Measurements from ENCODE around the gene TTC7B. TPM values are rescaled to one million over a fixed set of nuclear protein-coding genes. Genes with fewer than 3 reads are reported as not detected.

The TTC7B gene
- total RNA-seq, 1 donor from 2014 or later, result 40.3 TPM

DNA sequence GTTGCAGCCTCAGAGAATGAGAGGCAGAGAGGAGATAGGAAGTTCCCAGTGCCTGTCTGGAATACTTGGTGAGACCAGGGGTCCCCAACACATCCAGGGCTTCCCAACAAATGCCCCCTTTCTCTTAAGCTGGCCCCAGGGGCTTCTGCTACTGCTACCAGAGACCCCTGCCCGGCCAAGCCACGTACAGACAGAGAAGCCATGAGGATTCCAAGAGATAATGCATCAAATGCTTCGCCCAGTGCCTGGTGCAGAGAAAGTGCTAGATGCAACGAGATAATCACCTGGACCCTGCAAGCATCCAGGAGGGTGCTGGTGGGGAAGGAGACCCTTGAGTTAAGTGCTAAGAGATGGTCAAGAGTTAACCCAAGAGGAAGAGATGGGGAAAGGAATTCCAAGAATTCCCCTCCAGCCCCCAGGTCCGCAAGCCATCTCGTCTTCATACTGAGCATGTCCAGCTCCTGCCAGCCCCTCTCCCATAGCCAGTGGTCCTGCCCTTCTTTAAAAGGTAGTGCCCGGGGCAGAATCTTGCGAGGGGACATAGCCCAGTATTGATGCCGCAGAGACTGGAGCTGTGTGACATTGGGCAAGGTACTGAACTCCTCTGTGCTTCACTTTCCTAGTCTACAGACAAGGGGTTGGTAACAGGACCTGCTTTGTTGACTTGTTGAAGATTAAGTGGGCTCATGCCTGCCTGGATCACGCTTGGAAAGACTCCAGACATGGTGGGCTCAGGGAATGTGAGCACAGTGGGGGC is 316.1 kb downstream of the TTC7B start:
- no peaks in the 10 kb centered on the region for H3K9me3 Mint-ChIP-seq (ENCODE audit: low read depth)
- peaks cover 22% of the 10 kb centered on the region for H3K27me3 Mint-ChIP-seq (ENCODE audit: low read depth)
- DNase-seq (ENCODE audit: low spot score), result peak; percentile 48
- H3K36me3 Mint-ChIP-seq (ENCODE audit: low read depth), result no peaks in the 10 kb centered on the region
- peaks cover 6% of the 10 kb centered on the region for H3K4me1 Mint-ChIP-seq (ENCODE audit: low read depth)
- no peak overlapping the region for H3K27ac Mint-ChIP-seq (ENCODE audit: unreplicated experiment)
- no peak for TF ChIP-seq CTCF (IDR thresholded peaks at IDR 0.05)
- H3K4me3 Mint-ChIP-seq (ENCODE audit: unreplicated experiment), result no peak overlapping the region

DNA sequence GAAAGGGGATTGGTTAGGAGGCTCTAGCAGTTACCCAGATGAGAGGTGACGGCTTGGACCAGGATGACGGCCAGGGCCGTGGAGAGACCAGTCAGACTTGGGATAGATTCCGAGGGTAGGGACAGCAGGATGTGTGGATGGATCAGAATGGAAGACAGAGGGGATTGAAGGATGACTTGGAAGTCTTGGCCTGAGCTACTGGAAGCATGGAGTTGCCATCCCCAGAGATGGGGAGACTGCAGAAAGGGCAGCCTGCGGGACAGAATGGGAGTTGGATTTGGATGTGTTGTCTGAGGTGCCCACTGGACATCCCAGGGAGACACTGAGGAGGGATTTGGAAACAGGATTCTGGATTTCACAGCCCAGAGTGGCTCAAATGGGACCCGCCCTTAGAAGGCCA is 317.1 kb downstream of the TTC7B start:
- H3K4me3 Mint-ChIP-seq (ENCODE audit: unreplicated experiment), result no peak overlapping the region
- peaks cover 22% of the 10 kb centered on the region for H3K27me3 Mint-ChIP-seq (ENCODE audit: low read depth)
- no peak for TF ChIP-seq CTCF (IDR thresholded peaks at IDR 0.05)
- H3K9me3 Mint-ChIP-seq (ENCODE audit: low read depth), result no peaks in the 10 kb centered on the region
- no peaks in the 10 kb centered on the region for H3K36me3 Mint-ChIP-seq (ENCODE audit: low read depth)
- no peak overlapping the region for H3K27ac Mint-ChIP-seq (ENCODE audit: unreplicated experiment)
- H3K4me1 Mint-ChIP-seq (ENCODE audit: low read depth), result peaks cover 6% of the 10 kb centered on the region
- peak; percentile 33 for DNase-seq (ENCODE audit: low spot score)

GRCh38 chr14:90498198-90498597 is 318.0 kb downstream of the TTC7B start:
- H3K27ac Mint-ChIP-seq (ENCODE audit: unreplicated experiment), result no peak overlapping the region
- peaks cover 22% of the 10 kb centered on the region for H3K27me3 Mint-ChIP-seq (ENCODE audit: low read depth)
- peaks cover 6% of the 10 kb centered on the region for H3K4me1 Mint-ChIP-seq (ENCODE audit: low read depth)
- H3K36me3 Mint-ChIP-seq (ENCODE audit: low read depth), result no peaks in the 10 kb centered on the region
- H3K4me3 Mint-ChIP-seq (ENCODE audit: unreplicated experiment), result no peak overlapping the region
- no peak for TF ChIP-seq CTCF (IDR thresholded peaks at IDR 0.05)
- no peak for DNase-seq (ENCODE audit: low spot score)
- H3K9me3 Mint-ChIP-seq (ENCODE audit: low read depth), result no peaks in the 10 kb centered on the region

DNA sequence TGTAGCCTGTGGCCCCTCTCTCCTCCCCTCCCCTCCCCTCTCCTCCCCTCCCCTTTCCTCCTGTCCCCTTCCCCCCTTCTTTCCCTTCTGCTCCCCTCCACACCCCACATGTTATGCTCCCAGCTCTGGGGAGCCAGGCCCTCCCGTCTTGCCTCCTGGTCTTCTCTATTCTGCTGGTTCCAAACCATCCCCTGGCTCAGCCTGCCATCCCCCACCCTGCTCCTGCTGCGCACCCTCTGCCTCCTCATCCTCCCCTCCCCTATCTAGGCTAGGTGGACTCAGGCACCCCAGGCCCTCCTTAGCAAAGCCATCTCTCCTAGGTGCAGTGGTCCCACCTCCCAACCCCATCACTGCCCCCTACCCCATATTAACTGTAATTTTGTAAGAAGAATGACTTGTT is 319.9 kb downstream of the TTC7B start:
- H3K36me3 Mint-ChIP-seq (ENCODE audit: low read depth), result no peaks in the 10 kb centered on the region
- H3K27me3 Mint-ChIP-seq (ENCODE audit: low read depth), result peaks cover 16% of the 10 kb centered on the region
- peak; percentile 70 for DNase-seq (ENCODE audit: low spot score)
- H3K4me3 Mint-ChIP-seq (ENCODE audit: unreplicated experiment), result no peak overlapping the region
- no peak for TF ChIP-seq CTCF (IDR thresholded peaks at IDR 0.05)
- peaks cover 8% of the 10 kb centered on the region for H3K4me1 Mint-ChIP-seq (ENCODE audit: low read depth)
- H3K27ac Mint-ChIP-seq (ENCODE audit: unreplicated experiment), result no peak overlapping the region
- H3K9me3 Mint-ChIP-seq (ENCODE audit: low read depth), result no peaks in the 10 kb centered on the region

GRCh38 chr14:90495357-90496276 is 320.6 kb downstream of the TTC7B start:
- Mint-ChIP-seq H3K4me1 (ENCODE audit: low read depth) (peaks cover 15% of the 10 kb centered on the region), H3K27ac (ENCODE audit: unreplicated experiment) (no peak overlapping the region), H3K9me3 (ENCODE audit: low read depth) (no peaks in the 10 kb centered on the region), H3K27me3 (ENCODE audit: low read depth) (peaks cover 16% of the 10 kb centered on the region), H3K36me3 (ENCODE audit: low read depth) (no peaks in the 10 kb centered on the region), H3K4me3 (ENCODE audit: unreplicated experiment) (no peak overlapping the region)
- peak; percentile 64 for DNase-seq (ENCODE audit: low spot score)
- no peak for TF ChIP-seq CTCF (IDR thresholded peaks at IDR 0.05)
